Fibroblast of skin of scalp (primary cell): ENCODE measurements around the gene ERICH6.

Source experiments
- DNase-seq: peaks from one replicate; pipeline ENCODE4 v3.0.0-alpha.2; 2013

ERICH6 gene

DNA sequence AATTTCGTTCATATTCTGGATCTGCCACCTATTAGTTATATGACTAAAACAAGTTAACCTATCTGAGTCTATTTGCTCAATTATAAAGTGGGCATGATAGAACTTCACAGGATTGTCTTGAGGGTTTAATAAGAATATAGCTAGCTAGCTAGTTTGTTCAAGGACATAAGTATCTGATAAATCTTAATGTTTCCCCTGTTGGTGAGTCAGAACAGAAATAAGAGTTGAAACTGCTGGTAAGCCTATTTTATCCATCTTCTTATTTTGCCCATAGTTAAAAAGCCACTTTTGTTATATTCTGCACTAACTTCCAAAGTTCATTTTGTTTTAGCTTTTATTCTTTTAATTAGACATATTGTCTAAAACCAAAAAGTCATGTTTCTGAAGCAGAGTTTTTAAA, 91.2 kb downstream of the ERICH6 start:
- no peak for DNase-seq

DNA sequence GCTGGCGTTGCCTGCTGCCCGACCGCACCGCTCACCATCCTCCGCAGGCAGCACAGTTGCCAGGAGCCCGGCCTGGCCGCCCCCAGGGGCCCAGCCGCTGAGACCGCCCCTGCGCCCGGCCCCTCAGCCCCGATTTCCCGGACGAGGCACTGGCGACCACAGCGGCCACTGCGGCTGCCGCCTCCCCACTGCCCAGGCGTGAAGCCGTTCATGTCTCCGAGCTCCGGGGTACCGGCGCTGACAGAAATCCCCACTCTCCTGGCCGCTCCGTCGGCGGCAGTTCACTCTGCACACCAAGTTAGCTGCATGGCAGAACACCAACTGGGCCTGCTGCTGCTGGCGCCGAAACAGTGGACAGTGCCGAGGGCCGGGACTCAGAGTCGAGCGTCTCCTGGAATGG, 92.1 kb downstream of the ERICH6 start:
- DNase-seq: no peak

DNA sequence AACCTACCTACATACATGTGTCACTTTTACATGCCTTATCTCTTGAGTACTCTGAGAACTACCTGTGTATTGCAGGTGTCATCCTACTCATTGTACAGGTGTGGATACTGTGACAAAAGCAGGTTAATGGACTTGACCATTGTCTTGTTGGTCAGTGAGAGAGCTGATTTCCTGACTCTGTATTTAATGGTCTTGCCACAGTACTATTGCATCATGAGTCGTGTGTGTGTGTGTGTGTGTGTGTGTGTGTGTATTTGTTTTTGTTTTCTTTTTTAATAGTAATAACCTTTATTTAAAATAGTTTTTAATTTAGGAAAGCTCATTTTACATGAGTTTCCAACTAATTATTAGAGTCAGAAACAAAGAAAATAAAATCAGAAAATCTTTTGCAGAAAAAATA, 92.9 kb downstream of the ERICH6 start:
- DNase-seq: no peak

DNA sequence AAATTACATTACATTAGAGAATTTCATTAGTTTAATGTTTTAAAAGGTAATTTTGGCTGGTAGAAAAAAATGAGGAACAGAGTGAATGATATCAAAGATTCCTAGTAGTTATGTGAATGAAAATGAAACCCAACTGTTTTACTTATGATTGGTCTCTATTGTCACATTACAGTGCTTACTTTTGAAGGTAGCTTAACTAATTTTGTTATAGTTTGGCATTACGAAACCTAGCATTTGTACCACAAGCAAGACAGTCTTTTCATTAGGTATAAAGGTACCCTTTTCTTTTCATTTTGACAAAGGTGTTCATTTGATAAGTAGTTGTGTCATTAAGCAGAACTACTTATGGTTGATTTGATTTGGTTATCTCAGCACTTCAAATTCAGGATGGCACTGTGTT, 93.7 kb downstream of the ERICH6 start:
- no peak for DNase-seq
